SU-DHL-6 (cell line): ENCODE results near the gene PPT2.

Experiments
- H2AFZ ChIP-seq: fragments of 200-600 bp; sonication (generic); 2 replicates; pipeline ENCODE4 v1.6.1; 2014; ENCODE audit warnings: low read depth, mild to moderate bottlenecking, moderate library complexity, mixed read lengths, antibody characterized with exemption, low read length; ENCODE audit not compliant: severe bottlenecking
- H3F3A ChIP-seq: fragments of 200-600 bp; shearing (Covaris generic); 2 replicates; pipeline ENCODE4 v1.6.0; 2016; ENCODE audit warnings: antibody characterized with exemption, mild to moderate bottlenecking; ENCODE audit not compliant: insufficient read depth
- H3K27ac ChIP-seq: fragments of 200-600 bp; sonication (generic); 2 replicates; pipeline ENCODE4 v1.5.1; 2016; ENCODE audit warnings: low read depth, mild to moderate bottlenecking, low read length, moderate library complexity, mixed read lengths
- H3K27me3 ChIP-seq: fragments of 200-600 bp; sonication (generic), shearing (Covaris generic); 2 replicates; pipeline ENCODE4 v1.6.0; 2014; ENCODE audit warnings: mild to moderate bottlenecking, low read length
- H3K36me3 ChIP-seq: fragments of 200-600 bp; sonication (generic); 2 replicates; pipeline ENCODE4 v1.6.1; 2014; ENCODE audit warnings: mild to moderate bottlenecking, low read length, mixed read lengths
- H3K4me2 ChIP-seq: fragments of 300-600, 200-600 bp; shearing (Covaris generic), sonication (generic); 2 replicates; pipeline ENCODE4 v1.6.0; 2014; ENCODE audit warnings: low read length, low read depth, mild to moderate bottlenecking; ENCODE audit not compliant: poor library complexity, severe bottlenecking
- H3K4me3 ChIP-seq: fragments of 200-600 bp; sonication (generic); 2 replicates; pipeline ENCODE4 v1.5.1; 2014; ENCODE audit warnings: antibody characterized with exemption, low read length, mild to moderate bottlenecking, mixed read lengths; ENCODE audit not compliant: insufficient read depth, poor library complexity, severe bottlenecking
- H3K79me2 ChIP-seq: fragments of 200-600 bp; sonication (generic); 2 replicates; pipeline ENCODE4 v1.6.1; 2014; ENCODE audit warnings: mild to moderate bottlenecking, low read length, moderate library complexity; ENCODE audit not compliant: insufficient read depth
- H3K9ac ChIP-seq: fragments of 200-600 bp; sonication (generic); 2 replicates; pipeline ENCODE4 v1.7.0; 2014; ENCODE audit warnings: mild to moderate bottlenecking, low read length
- H3K9me2 ChIP-seq: fragments of 200-600 bp; sonication (generic); replicated peaks from 2 replicates; pipeline ENCODE4 v1.6.1; 2014; ENCODE audit warnings: low read length; ENCODE audit not compliant: insufficient read depth
- H3K9me3 ChIP-seq: fragments of 200-600 bp; sonication (generic); 2 replicates; pipeline ENCODE4 v1.6.1; 2014; ENCODE audit warnings: low read length, mixed read lengths; ENCODE audit not compliant: insufficient read depth
- H4K20me1 ChIP-seq: fragments of 200-600 bp; sonication (generic); 2 replicates; pipeline ENCODE4 v1.6.1; 2014; ENCODE audit warnings: low read depth, mild to moderate bottlenecking, antibody characterized with exemption, low read length, moderate library complexity, mixed read lengths
- CTCF ChIP-seq: fragments of 200-600 bp; sonication (generic); IDR thresholded peaks from one replicate; pipeline ENCODE4 v1.5.1; 2017; ENCODE audit warnings: antibody characterized with exemption, mild to moderate bottlenecking, low read length, moderate library complexity; ENCODE audit not compliant: insufficient read depth, poor library complexity, severe bottlenecking
- EZH2phosphoT487 ChIP-seq: fragments of 200-600 bp; sonication (generic), shearing (Covaris generic); conservative IDR thresholded peaks from 2 replicates; pipeline ENCODE4 v1.6.1; 2018; ENCODE audit warnings: mild to moderate bottlenecking, antibody characterized with exemption, low read length, moderate library complexity, mixed read lengths

Gene PPT2

GRCh38 chr6:32115623-32116022, 38.3 kb upstream of the PPT2 start:
- TF ChIP-seq EZH2phosphoT487 (no peak), CTCF (no peak)
- H3K9ac ChIP-seq, result no peak overlapping the region

GRCh38 chr6:32116674-32117073, 37.3 kb upstream of the PPT2 start:
- no peaks in the 10 kb centered on the region; the same call in 1 of the 2 replicates for H3K36me3 ChIP-seq
- no peak overlapping the region for H3K9ac ChIP-seq
- H3F3A ChIP-seq, result no peaks in the 10 kb centered on the region
- H3K4me2 ChIP-seq, result no peak overlapping the region
- H3K9me3 ChIP-seq, result no peaks in the 10 kb centered on the region
- no peak overlapping the region for H3K4me3 ChIP-seq
- H4K20me1 ChIP-seq, result no peaks in the 10 kb centered on the region
- H3K27me3 ChIP-seq, result no peaks in the 10 kb centered on the region
- no peaks in the 10 kb centered on the region for H3K79me2 ChIP-seq
- no peaks in the 10 kb centered on the region for H3K9me2 ChIP-seq
- no peak overlapping the region for H2AFZ ChIP-seq
- no peak overlapping the region for H3K27ac ChIP-seq
- TF ChIP-seq EZH2phosphoT487 (no peak), CTCF (no peak)

More at GRCh38 chr6:32115623-32116022, 38.3 kb upstream of the PPT2 start:
- Histone ChIP-seq H3K4me2 (no peak overlapping the region), H4K20me1 (no peaks in the 10 kb centered on the region), H3K4me3 (no peak overlapping the region), H3K36me3 (no peaks in the 10 kb centered on the region; the same call in 1 of the 2 replicates), H3K27me3 (no peaks in the 10 kb centered on the region), H3F3A (no peaks in the 10 kb centered on the region), H3K79me2 (no peaks in the 10 kb centered on the region), H2AFZ (no peak overlapping the region), H3K9me2 (no peaks in the 10 kb centered on the region), H3K27ac (no peak overlapping the region), H3K9me3 (no peaks in the 10 kb centered on the region)

- no peaks in the 10 kb centered on the region for H4K20me1 ChIP-seq
- no peaks in the 10 kb centered on the region for H3F3A ChIP-seq
- H3K79me2 ChIP-seq, result no peaks in the 10 kb centered on the region
- no peak overlapping the region for H3K27ac ChIP-seq
- H3K9me2 ChIP-seq, result no peaks in the 10 kb centered on the region
- H3K9ac ChIP-seq, result no peak overlapping the region
- H2AFZ ChIP-seq, result no peak overlapping the region
- H3K9me3 ChIP-seq, result no peaks in the 10 kb centered on the region
- no peaks in the 10 kb centered on the region for H3K27me3 ChIP-seq
- TF ChIP-seq CTCF (no peak), EZH2phosphoT487 (no peak)
- H3K36me3 ChIP-seq, result peaks cover 4% of the 10 kb centered on the region
- H3K4me2 ChIP-seq, result no peak overlapping the region
- no peak overlapping the region for H3K4me3 ChIP-seq
Observed at GRCh38 chr6:32117461-32117860, 36.5 kb upstream of the PPT2 start.
